Measurements from ENCODE around the gene CACNB1. TPM values are rescaled to one million over a fixed set of nuclear protein-coding genes. Genes with fewer than 3 reads are reported as not detected.

Gene CACNB1
- total and polyA plus RNA-seq, 10 of the 15 experiments (the other 5 are each of a cell fraction or from before 2014, with no cell fraction given): 0.06 to 15.6 (median 6.3) TPM

GRCh38 chr17:39173526-39174274, 23.8 kb downstream of the CACNB1 start:
- in situ Hi-C loops (cut with MboI): no loop called here
- no peak for ATAC-seq
- FAIRE-seq: no peak
- Histone ChIP-seq H3K9ac (ENCODE audit: control insufficient read depth, insufficient read depth, low read length) (no peak overlapping the region), H3K36me3 (ENCODE audit: control insufficient read depth in 2 of 2, insufficient read depth in 2 of 2, low read length in 1 of 2) (peaks cover 2 to 4% of the 10 kb centered on the region in 2 experiments; a peak in 2 of 4 replicates), H3K27me3 (replicated peaks in 1 of 2; ENCODE audit: control insufficient read depth in 2 of 2, insufficient read depth in 2 of 2, low read length in 1 of 2) (no peaks in the 10 kb centered on the region), H3K4me2 (ENCODE audit: control insufficient read depth, insufficient read depth) (no peak overlapping the region), H3K9me3 (replicated peaks; ENCODE audit: control insufficient read depth, insufficient read depth, low read length) (no peaks in the 10 kb centered on the region), H3K4me1 (ENCODE audit: control insufficient read depth, insufficient read depth, low read length) (no peaks in the 10 kb centered on the region), H3K79me2 (ENCODE audit: control insufficient read depth, insufficient read depth, low read length) (no peaks in the 10 kb centered on the region), H2AFZ (ENCODE audit: control insufficient read depth, low read depth, low read length) (no peak overlapping the region), H4K20me1 (ENCODE audit: control insufficient read depth, insufficient read depth) (no peaks in the 10 kb centered on the region), H3K27ac (ENCODE audit: control insufficient read depth, insufficient read depth) (no peak overlapping the region), H3K4me3 (no peak overlapping the region)
- ChIA-PET RAD21 (ENCODE audit: unreplicated experiment) (interaction anchor here (1.0 to 3.4 kb wide), 7 partner anchors 9 to 192 kb away, joined by 3 to 37 read pairs (median 8); no protein-coding TSS in a partner anchor), CTCF (interaction anchor here (0.6 to 8.9 kb wide), 20 partner anchors 8 to 277 kb away, joined by 3 to 117 read pairs (median 4); partner anchors contain the start of genes ARL5C and RPL19), POLR2A (interaction anchor here (1.1 kb wide), 2 partner anchors 9 to 20 kb away, joined by 3 read pairs; no protein-coding TSS in a partner anchor), SMC1A (ENCODE audit: uncharacterized antibody, unreplicated experiment) (interaction anchor here (0.9 to 3.9 kb wide), 3 partner anchors 7 to 71 kb away, joined by 4 to 26 read pairs (median 8); partner anchors contain the start of gene ARL5C)
- intact Hi-C loops (cut with micrococcal nuclease; ENCODE audit: unreplicated experiment): no loop called here
- DNase-seq (ENCODE audit: low read depth, low spot score): no peak
- 58% methylated on average over 10 of the region's 10 CpGs for WGBS (ENCODE audit: insufficient coverage, insufficient replicate concordance, low lambda C conversion rate, missing lambda C conversion rate)
- no peak for TF ChIP-seq MEF2A (IDR thresholded peaks at IDR 0.05; ENCODE audit: insufficient read depth, low read depth, low read length)
- no peak for TF ChIP-seq SUZ12 (IDR thresholded peaks at IDR 0.05; ENCODE audit: unreplicated experiment)
- no peak for TF ChIP-seq TAF1 (IDR thresholded peaks at IDR 0.05; ENCODE audit: borderline replicate concordance, low read depth, low read length)
- no peak for TF ChIP-seq ZBED1 (IDR thresholded peaks at IDR 0.05; ENCODE audit: borderline replicate concordance)
- TF ChIP-seq MTA3 (IDR thresholded peaks at IDR 0.05; ENCODE audit: borderline replicate concordance, low read length): no peak
- no peak for TF ChIP-seq KLF5 (IDR thresholded peaks at IDR 0.05; ENCODE audit: partially characterized antibody)
- no peak for TF ChIP-seq TCF12 (IDR thresholded peaks at IDR 0.05; ENCODE audit: low read depth, low read length)
- no peak for TF ChIP-seq RUNX3 (IDR thresholded peaks at IDR 0.05; ENCODE audit: low read length)
- no peak for TF ChIP-seq STAT3 (IDR thresholded peaks at IDR 0.05; ENCODE audit: low read depth, low read length)
- TF ChIP-seq DPF2 (IDR thresholded peaks at IDR 0.05): no peak
- TF ChIP-seq SP1 (IDR thresholded peaks at IDR 0.05; ENCODE audit: low read depth, low read length): no peak
- TF ChIP-seq ZNF24 (IDR thresholded peaks at IDR 0.05): no peak
- no TSS peak for BruUV-seq (replicated peaks)
